ENCODE results near the gene TMEM266. TPM values are rescaled to one million over a fixed set of nuclear protein-coding genes. Genes with fewer than 3 reads are reported as not detected.

TMEM266 gene
- total RNA-seq, 1 donor from 2014 or later = 1.8 TPM

GRCh38 chr15:76127880-76128279 lies 68.1 kb downstream of the TMEM266 start:
- no peak overlapping the region for H3K27ac Mint-ChIP-seq
- H3K4me1 Mint-ChIP-seq = no peaks in the 10 kb centered on the region
- H3K27me3 Mint-ChIP-seq (ENCODE audit: low read depth) = peaks cover 4% of the 10 kb centered on the region
- H3K4me3 Mint-ChIP-seq = no peak overlapping the region
- peaks cover 8% of the 10 kb centered on the region for H3K9me3 Mint-ChIP-seq
- no peak for DNase-seq (ENCODE audit: low spot score in 2 of 2, unreplicated experiment in 2 of 2)
- TF ChIP-seq CTCF (IDR thresholded peaks at IDR 0.05; ENCODE audit: unreplicated experiment) = no peak
- no peaks in the 10 kb centered on the region for H3K36me3 Mint-ChIP-seq

- H3K4me1 Mint-ChIP-seq = no peaks in the 10 kb centered on the region
- TF ChIP-seq CTCF (IDR thresholded peaks at IDR 0.05; ENCODE audit: unreplicated experiment) = no peak
- H3K4me3 Mint-ChIP-seq = no peak overlapping the region
- no peaks in the 10 kb centered on the region for H3K36me3 Mint-ChIP-seq
- no peak overlapping the region for H3K27ac Mint-ChIP-seq
- no peak for DNase-seq (ENCODE audit: low spot score in 2 of 2, unreplicated experiment in 2 of 2)
- no peaks in the 10 kb centered on the region for H3K27me3 Mint-ChIP-seq (ENCODE audit: low read depth)
- no peaks in the 10 kb centered on the region for H3K9me3 Mint-ChIP-seq
Measured at GRCh38 chr15:76134537-76134936, 74.8 kb downstream of the TMEM266 start.

- no peaks in the 10 kb centered on the region for H3K36me3 Mint-ChIP-seq
- DNase-seq (ENCODE audit: low spot score in 2 of 2, unreplicated experiment in 2 of 2) = no peak
- H3K9me3 Mint-ChIP-seq = no peaks in the 10 kb centered on the region
- TF ChIP-seq CTCF (IDR thresholded peaks at IDR 0.05; ENCODE audit: unreplicated experiment) = no peak
- no peaks in the 10 kb centered on the region for H3K27me3 Mint-ChIP-seq (ENCODE audit: low read depth)
- H3K27ac Mint-ChIP-seq = no peak overlapping the region
- no peaks in the 10 kb centered on the region for H3K4me1 Mint-ChIP-seq
- H3K4me3 Mint-ChIP-seq = no peak overlapping the region
Measured at GRCh38 chr15:76135516-76135915, 75.7 kb downstream of the TMEM266 start.

GRCh38 chr15:76138436-76138835 lies 78.7 kb downstream of the TMEM266 start:
- Mint-ChIP-seq H3K9me3 (no peaks in the 10 kb centered on the region), H3K36me3 (peaks cover 2% of the 10 kb centered on the region), H3K4me1 (no peaks in the 10 kb centered on the region), H3K27me3 (ENCODE audit: low read depth) (peaks cover 7% of the 10 kb centered on the region), H3K27ac (no peak overlapping the region), H3K4me3 (no peak overlapping the region)
- TF ChIP-seq CTCF (IDR thresholded peaks at IDR 0.05; ENCODE audit: unreplicated experiment) = no peak
- DNase-seq (ENCODE audit: low spot score in 2 of 2, unreplicated experiment in 2 of 2) = no peak

- H3K27me3 Mint-ChIP-seq (ENCODE audit: low read depth) = peaks cover 10% of the 10 kb centered on the region
- peaks cover 2% of the 10 kb centered on the region for H3K36me3 Mint-ChIP-seq
- H3K9me3 Mint-ChIP-seq = no peaks in the 10 kb centered on the region
- TF ChIP-seq CTCF (IDR thresholded peaks at IDR 0.05; ENCODE audit: unreplicated experiment) = peak; percentile 97
- peak in 1 of 2 experiments; percentile 84 for DNase-seq (ENCODE audit: low spot score in 2 of 2, unreplicated experiment in 2 of 2)
- H3K27ac Mint-ChIP-seq = no peak overlapping the region
- no peak overlapping the region for H3K4me3 Mint-ChIP-seq
- H3K4me1 Mint-ChIP-seq = no peaks in the 10 kb centered on the region
Measured at GRCh38 chr15:76139368-76140073, 79.7 kb downstream of the TMEM266 start.
